HCT116 (cell line): Measurements from ENCODE around the gene VASN. TPM values are rescaled to one million over a fixed set of nuclear protein-coding genes. Genes with fewer than 3 reads are reported as not detected.

Experiments used
- ATAC-seq: fragments of 200-7000 bp; cut with Tn5 transposase; 2 replicates; pipeline ENCODE4 v1.9.1; 2020; ENCODE audit warnings: mild to moderate bottlenecking, moderate library complexity
- BruUV-seq: library from RNA; stranded (reverse); fragments of 400-500 nt; replicated peaks from 2 replicates; lab custom pipeline; 2021; lab: Mats Ljungman, UMichigan
- CTCF ChIA-PET: fragments of 300-600 bp; sonication (Branson Sonifier 250); formaldehyde crosslinking; loops from one replicate; lab custom pipeline; 2021; ENCODE audit warnings: antibody characterized with exemption; lab: Charles Lee
- POLR2A ChIA-PET: fragments of 300-600, 350-600 bp; sonication (Branson Sonifier 250); formaldehyde crosslinking; loops from one replicate; lab custom pipeline; 2021; ENCODE audit warnings: antibody characterized with exemption; lab: Charles Lee
- RAD21 ChIA-PET, 2 experiments: fragments of 300-600 bp; sonication (Branson Sonifier 250); formaldehyde crosslinking; loops; one replicate each; lab custom pipeline; 2023; ENCODE audit warnings: low total read pairs in 2 of 2; ENCODE audit not compliant: uncharacterized antibody in 2 of 2, unreplicated experiment in 2 of 2, low non-redundant PET in 1 of 2; lab: Charles Lee
- DNase-seq: peaks from one replicate; pipeline ENCODE4 v3.0.0-alpha.2; 2010; ENCODE audit warnings: low read depth, low spot score
- H2AFZ ChIP-seq: fragments of 200-600 bp; shearing (Covaris generic), sonication (generic); 2 replicates; pipeline ENCODE4 v1.6.1; 2017; ENCODE audit warnings: low read depth, mixed run types, mixed read lengths, antibody characterized with exemption, low read length; ENCODE audit not compliant: poor library complexity, severe bottlenecking
- H3K27ac ChIP-seq: 2 replicates; pipeline ENCODE4 v1.5.1; 2012; ENCODE audit warnings: low read depth, low read length
- H3K27me3 ChIP-seq: fragments of 200-600 bp; sonication (generic); 2 replicates; pipeline ENCODE4 v1.6.1; 2016; ENCODE audit warnings: mixed run types, low read length, mixed read lengths; ENCODE audit not compliant: insufficient read depth
- H3K36me3 ChIP-seq, 2 experiments: fragments of 200-500 bp in 1 of 2; fragments of 200-600 bp in 1 of 2; sonication (Bioruptor generic) in 1 of 2; sonication (generic) in 1 of 2; 2 replicates each; pipeline versions ENCODE4 v1.5.1 to v1.6.1; 2014 to 2016; ENCODE audit warnings: low read length in 2 of 2, inconsistent platforms in 1 of 2, mixed read lengths in 1 of 2, mixed run types in 1 of 2; ENCODE audit not compliant: insufficient read depth in 2 of 2, control insufficient read depth in 1 of 2
- H3K4me1 ChIP-seq, 2 experiments: fragments of 200-600 bp in 1 of 2; sonication (generic) in 1 of 2; 2 replicates each; pipeline versions ENCODE4 v1.5.1 to v1.6.1; 2012 to 2017; ENCODE audit warnings: low read length in 2 of 2, inconsistent platforms in 1 of 2, mild to moderate bottlenecking in 1 of 2, mixed read lengths in 1 of 2, mixed run types in 1 of 2, moderate library complexity in 1 of 2; ENCODE audit not compliant: insufficient read depth in 2 of 2, control insufficient read depth in 1 of 2
- H3K4me2 ChIP-seq: fragments of 200-600 bp; sonication (generic); 2 replicates; pipeline ENCODE4 v1.6.1; 2017; ENCODE audit warnings: mixed run types, low read length, mixed read lengths
- H3K4me3 ChIP-seq, 2 experiments: fragments of 200-600 bp in 1 of 2; sonication (generic) in 1 of 2; replicated peaks in 1 of 2; 2 replicates each; pipeline ENCODE4 v1.5.1; 2011 to 2016; ENCODE audit warnings: low read length in 2 of 2, control low read depth in 1 of 2, low read depth in 1 of 2, mild to moderate bottlenecking in 1 of 2, mixed read lengths in 1 of 2, mixed run types in 1 of 2
- H3K79me2 ChIP-seq: fragments of 200-600 bp; sonication (generic); 2 replicates; pipeline ENCODE4 v1.6.1; 2017; ENCODE audit warnings: mild to moderate bottlenecking, mixed run types, low read length, moderate library complexity, mixed read lengths; ENCODE audit not compliant: insufficient read depth
- H3K9ac ChIP-seq: fragments of 200-600 bp; sonication (generic); 2 replicates; pipeline ENCODE4 v1.6.1; 2016; ENCODE audit warnings: low read length, mixed read lengths
- H3K9me2 ChIP-seq: fragments of 200-600 bp; sonication (generic), shearing (Covaris generic); 2 replicates; pipeline ENCODE4 v1.6.1; 2017; ENCODE audit warnings: mixed run types, mild to moderate bottlenecking, moderate library complexity; ENCODE audit not compliant: insufficient read depth
- H3K9me3 ChIP-seq, 2 experiments: fragments of 200-500 bp in 1 of 2; fragments of 200-600 bp in 1 of 2; sonication (Bioruptor generic) in 1 of 2; sonication (generic) in 1 of 2; 2 replicates each; pipeline ENCODE4 v1.6.1; 2014 to 2017; ENCODE audit warnings: low read length in 2 of 2, mixed read lengths in 2 of 2, inconsistent platforms in 1 of 2, low read depth in 1 of 2, mild to moderate bottlenecking in 1 of 2, mixed run types in 1 of 2, moderate library complexity in 1 of 2; ENCODE audit not compliant: control insufficient read depth in 1 of 2, insufficient read depth in 1 of 2
- H4K20me1 ChIP-seq: fragments of 200-600 bp; sonication (generic), shearing (Covaris generic); 2 replicates; pipeline ENCODE4 v1.6.1; 2017; ENCODE audit warnings: mixed run types, mild to moderate bottlenecking, moderate library complexity; ENCODE audit not compliant: insufficient read depth
- CBX3 ChIP-seq: IDR thresholded peaks from 2 replicates; pipeline ENCODE4 v1.6.1; 2012; ENCODE audit warnings: low read depth
- CEBPB ChIP-seq: IDR thresholded peaks from 2 replicates; pipeline ENCODE4 v1.6.1; 2012; ENCODE audit warnings: low read depth
- CTCF ChIP-seq, 3 experiments: fragments of 200-600 bp in 1 of 3; sonication (generic) in 1 of 3; IDR thresholded peaks in 2 of 3; conservative IDR thresholded peaks in 1 of 3; 2 replicates each; pipeline ENCODE4 v1.5.1; 2012 to 2017; ENCODE audit warnings: low read depth in 2 of 3, low read length in 2 of 3, antibody characterized with exemption in 1 of 3, borderline replicate concordance in 1 of 3, control low read depth in 1 of 3, mild to moderate bottlenecking in 1 of 3, mixed read lengths in 1 of 3, mixed run types in 1 of 3, moderate library complexity in 1 of 3; ENCODE audit not compliant: insufficient read depth in 1 of 3
- EZH2 ChIP-seq: fragments of 200-600 bp; sonication (generic); IDR thresholded peaks from 2 replicates; pipeline ENCODE4 v1.6.1; 2017; ENCODE audit warnings: antibody characterized with exemption, mixed run types
- EZH2phosphoT487 ChIP-seq: fragments of 200-600 bp; IDR thresholded peaks from 2 replicates; pipeline ENCODE4 v1.6.1; 2018; ENCODE audit warnings: antibody characterized with exemption, borderline replicate concordance
- SIN3A ChIP-seq: IDR thresholded peaks from 2 replicates; pipeline ENCODE4 v1.6.1; 2012; ENCODE audit warnings: low read depth
- SRF ChIP-seq: IDR thresholded peaks from 2 replicates; pipeline ENCODE4 v1.6.1; 2012; ENCODE audit warnings: low read depth
- YY1 ChIP-seq: IDR thresholded peaks from 2 replicates; pipeline ENCODE4 v1.6.1; 2011; ENCODE audit warnings: low read length, low read depth, moderate library complexity, mild to moderate bottlenecking; ENCODE audit not compliant: insufficient replicate concordance; ENCODE audit errors: extremely low read depth
- ZBTB33 ChIP-seq: IDR thresholded peaks from 2 replicates; pipeline ENCODE4 v1.6.1; 2011; ENCODE audit warnings: mild to moderate bottlenecking, low read length, moderate library complexity; ENCODE audit not compliant: insufficient replicate concordance; ENCODE audit errors: extremely low read depth
- intact Hi-C: fragments of 100-400 bp; cut with micrococcal nuclease; formaldehyde crosslinking; loops from 2 replicates; pipeline ENCODE4 v1.10.0; 2022
- total RNA-seq: library from RNA; stranded (reverse); gene quantifications from one replicate; pipeline ENCODE4 v1.2.1, GENCODE V29; 2021; ENCODE audit not compliant: unreplicated experiment

The VASN gene
- total RNA-seq, 1 experiment from 2014 or later: 6.3 TPM

GRCh38 chr16:4336701-4337539 lies 34.7 kb upstream of the VASN start:
- BruUV-seq: no TSS peak
- TF ChIP-seq SIN3A (no peak), CEBPB (no peak), SRF (no peak), ZBTB33 (no peak), YY1 (no peak), CBX3 (no peak), CTCF (IDR thresholded peaks at IDR 0.05 in 2 of 3, conservative IDR thresholded peaks at IDR 0.05 in 1 of 3; ENCODE audit: borderline replicate concordance in 1 of 3, insufficient read depth in 1 of 3, low read depth in 2 of 3, low read length in 2 of 3) (no peak), EZH2 (no peak), EZH2phosphoT487 (no peak)
- intact Hi-C loops: no loop called here
- DNase-seq (no peak), ATAC-seq (no peak; the same call in 1 of the 2 replicates)
- H3K36me3 ChIP-seq: peaks cover 7 to 30% of the 10 kb centered on the region in 2 experiments; a peak in 2 of 4 replicates
- no peaks in the 10 kb centered on the region for H3K27me3 ChIP-seq
- H4K20me1 ChIP-seq: no peaks in the 10 kb centered on the region
- no peaks in the 10 kb centered on the region for H3K4me1 ChIP-seq
- ChIA-PET POLR2A (no interaction called here), CTCF (interaction anchor here (1.0 to 1.2 kb wide), 2 partner anchors 77 to 83 kb away, joined by 3 read pairs; no protein-coding TSS in a partner anchor), RAD21 (no interaction called here)
- peaks cover 35% of the 10 kb centered on the region for H3K79me2 ChIP-seq
- H3K9me2 ChIP-seq: no peaks in the 10 kb centered on the region
- H3K9me3 ChIP-seq: no peaks in the 10 kb centered on the region
- H3K27ac ChIP-seq: no peak overlapping the region
- H2AFZ ChIP-seq: no peak overlapping the region
- no peak overlapping the region for H3K4me2 ChIP-seq
- H3K4me3 ChIP-seq: no peak overlapping the region
- H3K9ac ChIP-seq: no peak overlapping the region
